Measurements from ENCODE around the gene GRID1.

GRCh38 chr10:86188326-86188725 is 178.3 kb downstream of the GRID1 start:
- TF ChIP-seq POLR2AphosphoS5 (IDR thresholded peaks at IDR 0.05; ENCODE audit: borderline replicate concordance, low read depth, low read length), result no peak
- no peak for TF ChIP-seq EZH2 (IDR thresholded peaks at IDR 0.05)
- no peak for TF ChIP-seq FOXP2 (optimal IDR thresholded peaks at IDR 0.05; ENCODE audit: control extremely low read depth, extremely low read length, insufficient read depth)
